ENCODE data around the gene PPCDC. TPM values are rescaled to one million over a fixed set of nuclear protein-coding genes. Genes with fewer than 3 reads are reported as not detected.
A peak's percentile ranks its signal among the peaks of the same experiment; 100 is the strongest.

The PPCDC gene
- total and polyA plus RNA-seq, 3 experiments from 2014 or later, result 12.8 to 39.2 (median 35.5) TPM

GRCh38 chr15:75028991-75029377, 5.6 kb downstream of the PPCDC start:
- H3K4me3 Mint-ChIP-seq, result no peak overlapping the region
- H3K36me3 Mint-ChIP-seq, result peaks cover 0 to 20% (median 3%) of the 10 kb centered on the region in 3 donors
- peaks cover 12% of the 10 kb centered on the region for H3K4me1 ChIP-seq (ENCODE audit: insufficient read depth, low read length)

GRCh38 chr15:75029378-75030022, 6.1 kb downstream of the PPCDC start:
- Mint-ChIP-seq H3K27me3 (no peaks in the 10 kb centered on the region), H3K27ac (peak overlapping the region in 2 of 8 donors; percentile 68 to 90), H3K9me3 (no peaks in the 10 kb centered on the region), H3K36me3 (peaks cover 0 to 20% (median 3%) of the 10 kb centered on the region in 3 donors), H3K4me3 (no peak overlapping the region), H3K4me1 (peaks cover 10 to 22% (median 15%) of the 10 kb centered on the region in 3 donors)
- Histone ChIP-seq H3K4me3 (ENCODE audit: low read length) (no peak overlapping the region), H3K36me3 (ENCODE audit: insufficient read depth, low read length) (no peaks in the 10 kb centered on the region), H3K4me1 (ENCODE audit: insufficient read depth, low read length) (peaks cover 7% of the 10 kb centered on the region), H3K27ac (ENCODE audit: low read depth, low read length) (no peak overlapping the region), H3K27me3 (ENCODE audit: insufficient read depth, low read length, poor library complexity, severe bottlenecking) (no peaks in the 10 kb centered on the region), H3K9me3 (ENCODE audit: low read length) (no peaks in the 10 kb centered on the region)
- ChIA-PET CTCF (interaction anchor here (0.7 to 5.2 kb wide), 19 partner anchors 8 to 1057 kb away, joined by 3 to 57 read pairs (median 4); partner anchors contain the start of gene C15orf39), POLR2A (interaction anchor here (0.6 to 1.3 kb wide), 3 partner anchors 172 to 246 kb away, joined by 3 to 6 read pairs (median 5); partner anchors contain the start of gene C15orf39)
- DNase-seq, result peak; percentile 73 to 89 (median 83)

More at GRCh38 chr15:75028991-75029377, 5.6 kb downstream of the PPCDC start:
- ChIA-PET CTCF (interaction anchor here (0.7 to 5.2 kb wide), 19 partner anchors 9 to 1056 kb away, joined by 3 to 57 read pairs (median 4); partner anchors contain the start of gene C15orf39), POLR2A (interaction anchor here (0.6 to 1.3 kb wide), 3 partner anchors 173 to 245 kb away, joined by 3 to 6 read pairs (median 5); partner anchors contain the start of gene C15orf39)
- Mint-ChIP-seq H3K27me3 (no peaks in the 10 kb centered on the region), H3K4me1 (peaks cover 14 to 25% (median 20%) of the 10 kb centered on the region in 3 donors), H3K27ac (peak overlapping the region in 2 of 8 donors; percentile 68 to 90), H3K9me3 (no peaks in the 10 kb centered on the region)
- H3K4me3 ChIP-seq (ENCODE audit: low read length), result no peak overlapping the region
- no peaks in the 10 kb centered on the region for H3K27me3 ChIP-seq (ENCODE audit: insufficient read depth, low read length, poor library complexity, severe bottlenecking)
- no peaks in the 10 kb centered on the region for H3K9me3 ChIP-seq (ENCODE audit: low read length)
- no peak for DNase-seq
- no peaks in the 10 kb centered on the region for H3K36me3 ChIP-seq (ENCODE audit: insufficient read depth, low read length)
- H3K27ac ChIP-seq (ENCODE audit: low read depth, low read length), result no peak overlapping the region

- peaks cover 7 to 17% (median 10%) of the 10 kb centered on the region in 3 donors for H3K4me1 Mint-ChIP-seq
- ChIA-PET CTCF (interaction anchor here (1.1 to 5.2 kb wide), 10 partner anchors 8 to 252 kb away, joined by 3 to 57 read pairs (median 6); partner anchors contain the start of gene C15orf39), POLR2A (interaction anchor here (1.3 kb wide), 2 partner anchors 172 to 173 kb away, joined by 5 to 6 read pairs; partner anchors contain the start of gene C15orf39)
- Histone ChIP-seq H3K4me3 (ENCODE audit: low read length) (no peak overlapping the region), H3K36me3 (ENCODE audit: insufficient read depth, low read length) (no peaks in the 10 kb centered on the region), H3K9me3 (ENCODE audit: low read length) (no peaks in the 10 kb centered on the region), H3K27ac (ENCODE audit: low read depth, low read length) (no peak overlapping the region), H3K4me1 (ENCODE audit: insufficient read depth, low read length) (peaks cover 4% of the 10 kb centered on the region), H3K27me3 (ENCODE audit: insufficient read depth, low read length, poor library complexity, severe bottlenecking) (no peaks in the 10 kb centered on the region)
- DNase-seq, result no peak
- H3K27ac Mint-ChIP-seq, result no peak overlapping the region
- peaks cover 0 to 20% (median 3%) of the 10 kb centered on the region in 3 donors for H3K36me3 Mint-ChIP-seq
- no peak overlapping the region for H3K4me3 Mint-ChIP-seq
- no peaks in the 10 kb centered on the region for H3K9me3 Mint-ChIP-seq
- no peaks in the 10 kb centered on the region for H3K27me3 Mint-ChIP-seq
Measured at GRCh38 chr15:75030023-75030413, 6.6 kb downstream of the PPCDC start.

DNA sequence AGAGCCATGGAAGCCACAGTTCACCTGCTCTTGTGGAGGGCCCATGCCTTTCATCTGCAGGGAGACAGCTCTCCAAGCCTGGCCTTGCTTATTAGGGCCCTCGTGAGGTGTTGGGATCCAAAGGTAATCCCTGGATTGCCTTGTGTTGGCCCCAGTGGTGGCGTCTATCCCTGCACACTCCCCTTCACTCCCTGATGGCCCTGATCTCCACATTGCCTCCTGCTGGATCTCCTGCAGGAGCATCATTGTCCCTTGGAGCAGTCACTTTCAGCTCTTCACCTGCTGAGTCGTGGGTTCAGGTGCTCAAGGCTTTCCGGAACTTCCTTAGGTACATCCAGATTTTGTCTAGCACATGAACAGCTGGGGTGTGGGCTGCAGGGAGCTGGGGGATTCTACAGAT, 7.0 kb downstream of the PPCDC start:
- Histone ChIP-seq H3K36me3 (ENCODE audit: insufficient read depth, low read length) (no peaks in the 10 kb centered on the region), H3K4me1 (ENCODE audit: insufficient read depth, low read length) (peaks cover 4% of the 10 kb centered on the region), H3K27ac (ENCODE audit: low read depth, low read length) (no peak overlapping the region), H3K27me3 (ENCODE audit: insufficient read depth, low read length, poor library complexity, severe bottlenecking) (no peaks in the 10 kb centered on the region), H3K4me3 (ENCODE audit: low read length) (no peak overlapping the region), H3K9me3 (ENCODE audit: low read length) (no peaks in the 10 kb centered on the region)
- H3K4me1 Mint-ChIP-seq, result peaks cover 4 to 13% (median 6%) of the 10 kb centered on the region in 3 donors
- DNase-seq, result no peak
- ChIA-PET CTCF (interaction anchor here (1.6 to 5.2 kb wide), 6 partner anchors 7 to 252 kb away, joined by 3 to 57 read pairs (median 8); partner anchors contain the start of gene C15orf39), POLR2A (no interaction called here)
- peaks cover 0 to 21% (median 3%) of the 10 kb centered on the region in 3 donors for H3K36me3 Mint-ChIP-seq
- H3K27ac Mint-ChIP-seq, result no peak overlapping the region
- no peak overlapping the region for H3K4me3 Mint-ChIP-seq
- no peaks in the 10 kb centered on the region for H3K9me3 Mint-ChIP-seq
- H3K27me3 Mint-ChIP-seq, result no peaks in the 10 kb centered on the region

- no peaks in the 10 kb centered on the region for H3K9me3 Mint-ChIP-seq
- DNase-seq, result no peak
- POLR2A ChIA-PET, result no interaction called here
- Histone ChIP-seq H3K27me3 (ENCODE audit: insufficient read depth, low read length, poor library complexity, severe bottlenecking) (no peaks in the 10 kb centered on the region), H3K36me3 (ENCODE audit: insufficient read depth, low read length) (no peaks in the 10 kb centered on the region), H3K9me3 (ENCODE audit: low read length) (no peaks in the 10 kb centered on the region), H3K27ac (ENCODE audit: low read depth, low read length) (no peak overlapping the region), H3K4me1 (ENCODE audit: insufficient read depth, low read length) (peaks cover 4% of the 10 kb centered on the region), H3K4me3 (ENCODE audit: low read length) (no peak overlapping the region)
- H3K36me3 Mint-ChIP-seq, result peaks cover 0 to 23% (median 7%) of the 10 kb centered on the region in 3 donors
- CTCF ChIA-PET, result interaction anchor here (1.0 to 5.2 kb wide), 4 partner anchors 11 to 173 kb away, joined by 3 to 57 read pairs (median 4); partner anchors contain the start of gene C15orf39
- H3K27ac Mint-ChIP-seq, result no peak overlapping the region
- H3K4me3 Mint-ChIP-seq, result no peak overlapping the region
- peaks cover 4 to 15% (median 6%) of the 10 kb centered on the region in 3 donors for H3K4me1 Mint-ChIP-seq
- H3K27me3 Mint-ChIP-seq, result no peaks in the 10 kb centered on the region
Measured at GRCh38 chr15:75031848-75032247, 8.5 kb downstream of the PPCDC start.

- DNase-seq, result no peak
- no peak overlapping the region for H3K4me3 Mint-ChIP-seq
- Histone ChIP-seq H3K9me3 (ENCODE audit: low read length) (no peaks in the 10 kb centered on the region), H3K4me1 (ENCODE audit: insufficient read depth, low read length) (peaks cover 4% of the 10 kb centered on the region), H3K27ac (ENCODE audit: low read depth, low read length) (no peak overlapping the region), H3K4me3 (ENCODE audit: low read length) (no peak overlapping the region), H3K36me3 (ENCODE audit: insufficient read depth, low read length) (no peaks in the 10 kb centered on the region), H3K27me3 (ENCODE audit: insufficient read depth, low read length, poor library complexity, severe bottlenecking) (no peaks in the 10 kb centered on the region)
- H3K27ac Mint-ChIP-seq, result no peak overlapping the region
- H3K9me3 Mint-ChIP-seq, result no peaks in the 10 kb centered on the region
- ChIA-PET POLR2A (no interaction called here), CTCF (interaction anchor here (1.0 to 5.2 kb wide), 3 partner anchors 10 to 172 kb away, joined by 3 to 57 read pairs (median 3); partner anchors contain the start of gene C15orf39)
- H3K27me3 Mint-ChIP-seq, result no peaks in the 10 kb centered on the region
- H3K4me1 Mint-ChIP-seq, result peaks cover 4 to 19% (median 12%) of the 10 kb centered on the region in 3 donors
- H3K36me3 Mint-ChIP-seq, result peaks cover 0 to 25% (median 7%) of the 10 kb centered on the region in 3 donors
Measured at GRCh38 chr15:75032395-75032794, 9.0 kb downstream of the PPCDC start.

- no peak overlapping the region for H3K4me3 ChIP-seq (ENCODE audit: low read length)
- Mint-ChIP-seq H3K36me3 (peaks cover 0 to 27% (median 7%) of the 10 kb centered on the region in 3 donors), H3K27me3 (no peaks in the 10 kb centered on the region), H3K4me3 (no peak overlapping the region), H3K9me3 (no peaks in the 10 kb centered on the region), H3K4me1 (peaks cover 10 to 29% (median 20%) of the 10 kb centered on the region in 3 donors), H3K27ac (no peak overlapping the region)
- ChIA-PET POLR2A (interaction anchor here (0.5 kb wide), 1 partner anchor 23 kb away, joined by 4 read pairs; no protein-coding TSS in a partner anchor), CTCF (interaction anchor here (1.2 to 1.3 kb wide), 3 partner anchors 168 to 1070 kb away, joined by 3 to 4 read pairs (median 3); partner anchors contain the start of gene C15orf39)
- H3K4me1 ChIP-seq (ENCODE audit: insufficient read depth, low read length), result peaks cover 4% of the 10 kb centered on the region
- no peak for DNase-seq
- H3K27me3 ChIP-seq (ENCODE audit: insufficient read depth, low read length, poor library complexity, severe bottlenecking), result no peaks in the 10 kb centered on the region
- no peaks in the 10 kb centered on the region for H3K9me3 ChIP-seq (ENCODE audit: low read length)
- no peaks in the 10 kb centered on the region for H3K36me3 ChIP-seq (ENCODE audit: insufficient read depth, low read length)
- no peak overlapping the region for H3K27ac ChIP-seq (ENCODE audit: low read depth, low read length)
Measured at GRCh38 chr15:75033809-75034208, 10.4 kb downstream of the PPCDC start.
